ENCODE data around the gene METTL16.
A peak's percentile ranks its signal among the peaks of the same experiment; 100 is the strongest.
"Not testable (repeated sequence)": the region's sequence is repeated elsewhere in the genome, so short reads cannot be mapped to it uniquely, and the experiment has no call there.

Gene METTL16, protein sequence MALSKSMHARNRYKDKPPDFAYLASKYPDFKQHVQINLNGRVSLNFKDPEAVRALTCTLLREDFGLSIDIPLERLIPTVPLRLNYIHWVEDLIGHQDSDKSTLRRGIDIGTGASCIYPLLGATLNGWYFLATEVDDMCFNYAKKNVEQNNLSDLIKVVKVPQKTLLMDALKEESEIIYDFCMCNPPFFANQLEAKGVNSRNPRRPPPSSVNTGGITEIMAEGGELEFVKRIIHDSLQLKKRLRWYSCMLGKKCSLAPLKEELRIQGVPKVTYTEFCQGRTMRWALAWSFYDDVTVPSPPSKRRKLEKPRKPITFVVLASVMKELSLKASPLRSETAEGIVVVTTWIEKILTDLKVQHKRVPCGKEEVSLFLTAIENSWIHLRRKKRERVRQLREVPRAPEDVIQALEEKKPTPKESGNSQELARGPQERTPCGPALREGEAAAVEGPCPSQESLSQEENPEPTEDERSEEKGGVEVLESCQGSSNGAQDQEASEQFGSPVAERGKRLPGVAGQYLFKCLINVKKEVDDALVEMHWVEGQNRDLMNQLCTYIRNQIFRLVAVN

DNA sequence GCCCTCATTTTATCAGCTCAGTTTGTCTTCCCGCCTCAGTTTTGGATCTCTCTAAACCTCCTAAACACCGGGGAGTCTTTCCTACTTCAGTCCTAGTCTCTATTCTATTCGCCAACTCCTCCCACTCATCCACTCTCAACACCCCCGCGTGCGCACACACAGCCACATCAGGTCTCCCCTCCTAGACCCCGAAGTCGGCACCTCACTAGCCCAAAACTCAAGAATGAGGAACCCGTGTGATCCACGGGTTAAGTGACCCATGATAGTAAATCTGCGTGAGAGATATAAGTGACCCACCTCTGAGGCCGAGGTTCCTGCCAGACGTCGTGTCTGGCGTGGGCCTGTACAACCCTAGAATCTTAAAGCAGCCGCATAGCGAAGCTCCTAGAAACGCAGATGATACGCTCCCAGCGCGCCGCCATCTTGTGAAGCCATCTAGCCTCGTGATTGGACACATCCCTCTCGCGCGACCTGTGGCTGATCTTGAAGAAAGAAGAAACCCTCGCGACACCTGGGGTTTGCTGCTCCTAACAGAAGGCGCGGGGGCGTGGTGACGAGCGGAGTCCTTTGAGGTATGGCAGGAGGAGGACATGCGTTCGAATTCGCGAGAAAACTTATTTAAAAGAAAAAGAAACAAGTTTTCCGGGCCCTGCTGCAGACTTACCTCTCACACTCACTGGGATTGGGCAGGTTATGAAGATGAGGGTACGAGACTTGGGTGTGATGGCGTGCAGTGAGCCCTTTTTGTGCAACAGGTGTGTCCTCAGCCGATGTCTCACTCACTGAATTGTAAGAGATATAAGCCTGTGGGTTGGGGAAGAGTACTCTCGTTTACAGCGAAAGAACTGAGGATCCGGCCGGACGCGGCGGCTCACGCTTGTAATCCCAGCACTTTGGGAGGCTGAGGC is at the start of gene METTL16:
Gene METTL16, minus strand, starts transcription at position 427 of the 908 bp plus-strand sequence. CDS start 9,557 bp downstream, outside the sequence.
- DNase-seq (ENCODE audit: low read depth in 2 of 3, low spot score in 2 of 3): peak; percentile 86 to 94 (median 91)

GRCh38 chr17:2560658-2561057 is 49.0 kb upstream of the METTL16 start:
- DNase-seq (ENCODE audit: low read depth in 2 of 3, low spot score in 2 of 3): no peak

GRCh38 chr17:2551928-2552327 is 40.2 kb upstream of the METTL16 start:
- no peak for DNase-seq (ENCODE audit: low read depth in 2 of 3, low spot score in 2 of 3)

- no peak for DNase-seq (ENCODE audit: low read depth in 2 of 3, low spot score in 2 of 3)
These were observed 39.8 kb upstream of the METTL16 start for GRCh38 chr17:2551493-2551892.

- no peak for DNase-seq (ENCODE audit: low read depth in 2 of 3, low spot score in 2 of 3)
These were observed 37.9 kb upstream of the METTL16 start for GRCh38 chr17:2549392-2550211.

DNA sequence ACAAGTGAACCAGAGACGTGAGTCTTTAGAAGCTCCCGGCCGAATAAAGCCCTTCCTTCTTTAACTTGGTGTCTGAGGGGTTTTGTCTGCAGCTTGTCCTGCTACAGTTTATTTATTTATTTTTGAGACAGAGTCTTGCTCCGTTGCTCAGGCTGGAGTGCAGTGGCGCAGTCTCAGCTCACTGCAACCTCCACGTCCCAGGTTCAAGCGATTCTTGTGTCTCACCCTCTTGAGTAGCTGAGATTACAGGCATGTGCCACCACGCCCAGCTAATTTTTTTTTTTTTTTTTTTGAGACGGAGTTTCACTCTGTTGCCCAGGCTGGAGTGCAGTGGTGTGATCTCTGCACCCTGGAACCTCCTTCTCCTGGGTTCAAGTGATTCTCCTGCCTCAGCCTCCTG is 36.3 kb upstream of the METTL16 start:
- DNase-seq (ENCODE audit: low read depth in 2 of 3, low spot score in 2 of 3): not testable (repeated sequence)

DNA sequence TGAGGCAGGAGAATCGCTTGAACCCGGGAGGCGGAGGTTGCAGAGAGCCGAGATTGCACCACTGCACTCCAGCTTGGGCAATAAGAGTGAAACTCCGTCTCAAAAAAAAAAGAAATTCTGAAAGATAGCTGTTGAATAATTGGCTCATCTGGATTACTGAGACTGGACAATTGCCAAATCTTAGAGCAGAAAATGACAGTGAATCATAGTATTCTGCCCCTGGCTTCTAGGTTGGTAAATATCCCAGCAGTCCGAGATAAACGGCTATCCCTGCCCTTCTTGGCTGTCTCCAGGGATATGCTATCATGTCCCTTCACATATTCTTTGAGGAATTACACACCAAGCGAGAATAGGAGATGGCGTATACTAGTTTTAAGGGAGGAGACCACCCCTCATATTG is 35.5 kb upstream of the METTL16 start:
- no peak for DNase-seq (ENCODE audit: low read depth in 2 of 3, low spot score in 2 of 3)

GRCh38 chr17:2545393-2545792 is 33.7 kb upstream of the METTL16 start:
- DNase-seq (ENCODE audit: low read depth in 2 of 3, low spot score in 2 of 3): no peak

- no peak for DNase-seq (ENCODE audit: low read depth in 2 of 3, low spot score in 2 of 3)
These were observed 30.8 kb upstream of the METTL16 start for GRCh38 chr17:2542456-2542855.

- DNase-seq (ENCODE audit: low read depth in 2 of 3, low spot score in 2 of 3): no peak
These were observed 30.4 kb upstream of the METTL16 start for GRCh38 chr17:2542056-2542455.

DNA sequence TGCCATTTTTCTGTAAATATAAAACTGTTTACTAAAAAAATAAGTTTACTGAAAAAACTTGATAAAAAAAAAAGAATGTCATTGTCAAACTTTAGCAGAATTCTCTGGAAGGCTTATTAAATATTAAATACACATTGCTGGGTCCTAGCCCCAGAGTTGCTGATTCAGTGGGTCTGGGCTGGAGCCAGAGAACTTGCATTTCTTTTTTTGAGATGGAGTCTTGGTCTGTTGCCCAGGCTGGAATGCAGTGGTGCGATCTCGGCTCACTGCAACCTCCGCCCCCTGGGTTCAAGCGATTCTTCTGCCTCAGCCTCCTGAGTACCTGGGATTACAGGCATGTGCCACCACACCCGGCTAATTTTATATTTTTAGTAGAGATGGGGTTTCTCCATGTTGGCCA is 25.9 kb upstream of the METTL16 start:
- not testable (repeated sequence) for DNase-seq (ENCODE audit: low read depth in 2 of 3, low spot score in 2 of 3)

DNA sequence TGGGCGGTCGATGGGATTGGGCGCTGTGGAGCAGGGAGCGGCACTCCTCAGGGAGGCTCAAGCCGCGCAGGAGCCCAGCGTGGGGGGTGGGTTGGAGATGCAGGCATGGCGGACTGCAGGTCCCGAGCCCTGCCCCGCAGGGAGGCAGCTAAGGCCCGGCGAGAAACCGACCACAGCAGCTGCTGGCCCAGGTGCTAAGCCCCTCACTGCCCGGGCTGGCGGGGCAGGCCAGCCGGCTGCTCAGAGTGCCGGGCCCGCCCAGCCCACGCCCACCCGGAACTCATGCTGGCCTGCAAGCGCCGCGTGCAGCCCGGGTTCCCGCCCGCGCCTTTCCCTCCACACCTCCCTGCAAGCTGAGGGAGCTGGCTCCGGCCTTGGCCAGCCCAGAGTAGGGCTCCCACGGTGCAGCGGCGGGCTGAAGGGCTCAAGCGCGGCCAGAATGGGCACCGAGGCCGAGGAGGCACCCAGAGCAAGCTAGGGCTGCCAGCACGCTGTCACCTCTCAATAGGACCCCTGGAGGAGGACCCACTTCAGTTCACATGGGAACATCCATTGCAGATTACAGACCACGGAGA is 20.5 kb upstream of the METTL16 start:
- DNase-seq (ENCODE audit: low read depth in 2 of 3, low spot score in 2 of 3): no peak

DNA sequence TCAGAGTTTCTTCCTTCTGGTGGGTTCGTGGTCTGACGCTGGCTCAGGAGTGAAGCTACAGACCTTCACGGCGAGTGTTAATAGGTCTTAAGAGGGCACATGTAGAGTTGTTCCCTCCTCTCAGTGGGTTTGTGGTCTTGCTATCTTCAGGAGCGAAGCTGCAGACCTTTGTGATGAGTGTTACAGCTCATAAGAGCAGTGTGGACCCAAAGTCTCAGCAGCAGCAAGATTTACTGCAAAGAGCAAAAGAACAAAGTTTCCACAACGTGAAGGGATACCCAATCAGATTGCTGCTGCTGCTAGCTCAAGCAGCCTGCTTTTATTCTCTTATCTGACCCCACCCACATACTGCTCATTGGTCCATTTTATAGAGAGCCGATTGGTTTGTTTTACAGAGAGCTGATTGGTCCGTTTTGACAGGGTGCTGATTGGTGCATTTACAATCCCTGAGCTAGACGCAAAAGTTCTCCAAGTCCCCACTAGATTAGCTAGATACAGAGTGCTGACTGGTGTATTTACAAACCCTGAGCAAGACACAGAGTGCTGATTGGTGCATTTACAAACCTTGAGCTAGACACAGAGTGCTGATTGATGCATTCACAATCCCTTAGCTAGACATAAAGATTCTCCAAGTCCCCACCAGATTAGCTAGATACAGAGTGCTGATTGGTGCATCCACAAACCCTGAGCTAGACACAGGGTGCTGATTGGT is 19.7 kb upstream of the METTL16 start:
- DNase-seq (ENCODE audit: low read depth in 2 of 3, low spot score in 2 of 3): not testable (repeated sequence)

GRCh38 chr17:2521775-2522410 is 10.2 kb upstream of the METTL16 start:
- not testable (repeated sequence) for DNase-seq (ENCODE audit: low read depth in 2 of 3, low spot score in 2 of 3)

- DNase-seq (ENCODE audit: low read depth in 2 of 3, low spot score in 2 of 3): no peak
These were observed 9.6 kb upstream of the METTL16 start for GRCh38 chr17:2521257-2521656.

GRCh38 chr17:2517539-2517938 is 5.9 kb upstream of the METTL16 start:
- no peak for DNase-seq (ENCODE audit: low read depth in 2 of 3, low spot score in 2 of 3)

DNA sequence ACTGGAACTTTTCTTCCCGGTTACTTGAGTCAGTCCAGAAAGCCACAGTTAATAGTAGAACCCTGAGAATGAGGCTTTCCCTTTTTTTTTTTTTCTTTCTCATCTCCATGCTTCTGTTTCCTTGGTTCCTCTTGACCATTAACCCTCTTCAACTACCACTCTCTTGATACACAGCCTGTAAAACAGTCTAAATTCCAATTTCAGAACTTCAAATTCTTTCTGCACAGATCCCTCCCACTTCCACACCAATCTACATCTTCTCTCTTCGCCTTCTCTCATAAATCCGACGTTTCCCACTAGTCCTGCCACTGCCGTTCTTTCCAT is 588 bp downstream of the METTL16 start:
- DNase-seq (ENCODE audit: low read depth in 2 of 3, low spot score in 2 of 3): no peak

DNA sequence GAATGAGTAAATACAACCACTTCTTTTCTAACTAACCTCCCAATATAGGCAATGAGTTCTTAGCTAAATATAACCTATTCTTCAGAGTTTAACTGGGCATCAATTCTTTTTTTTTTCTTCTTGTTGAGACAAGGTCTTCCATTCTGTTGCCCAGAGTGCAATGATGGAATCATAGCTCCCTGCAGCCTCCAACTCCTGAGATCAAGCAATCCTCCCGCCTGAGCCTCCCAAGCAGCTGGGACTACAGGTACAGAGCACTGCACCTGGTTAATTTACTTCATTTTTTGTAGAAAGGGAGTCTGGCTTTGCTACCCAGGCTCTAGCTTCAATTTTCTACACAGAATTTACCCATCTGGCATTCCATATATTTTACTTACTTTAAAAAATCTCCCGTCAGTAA is 1.1 kb downstream of the METTL16 start:
- DNase-seq (ENCODE audit: low read depth in 2 of 3, low spot score in 2 of 3): no peak

DNA sequence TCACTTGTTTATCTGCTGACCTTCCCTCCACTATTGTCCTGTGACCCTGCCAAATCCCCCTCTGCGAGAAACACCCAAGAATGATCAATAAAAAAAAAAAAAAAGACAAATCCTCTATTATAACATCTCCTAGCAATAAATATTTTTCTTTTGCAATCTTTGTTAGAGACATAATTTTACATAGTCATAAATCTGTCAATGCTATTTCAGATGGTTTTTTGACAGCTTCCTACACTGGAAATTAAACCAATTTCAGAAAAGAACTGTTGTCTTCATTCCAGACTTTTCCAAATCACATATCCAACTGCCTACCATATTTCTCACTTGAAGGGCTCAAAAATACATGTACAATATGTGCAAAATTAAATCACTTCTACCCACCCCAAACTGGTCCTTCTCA is 3.7 kb downstream of the METTL16 start:
- DNase-seq (ENCODE audit: low read depth in 2 of 3, low spot score in 2 of 3): no peak

DNA sequence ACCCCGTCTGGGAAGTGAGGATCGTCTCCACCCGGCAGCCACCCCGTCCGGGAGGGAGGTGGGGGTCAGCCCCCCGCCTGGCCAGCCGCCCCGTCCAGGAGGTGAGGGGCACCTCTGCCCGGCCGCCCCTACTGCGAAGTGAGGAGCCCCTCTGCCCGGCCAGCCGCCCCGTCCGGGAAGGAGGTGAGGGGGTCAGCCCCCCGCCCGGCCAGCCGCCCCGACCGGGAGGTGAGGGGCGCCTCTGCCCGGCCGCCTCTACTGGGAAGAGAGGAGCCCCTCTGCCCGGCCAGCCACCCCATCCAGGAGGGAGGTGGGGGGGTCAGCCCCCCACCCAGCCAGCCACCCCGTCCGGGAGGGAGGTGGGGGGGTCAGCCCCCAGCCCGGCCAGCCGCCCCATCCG is 4.7 kb downstream of the METTL16 start:
- not testable (repeated sequence) for DNase-seq (ENCODE audit: low read depth in 2 of 3, low spot score in 2 of 3)

Data from activated CD8-positive, alpha-beta memory T cell treated with anti-CD3 and anti-CD28 coated beads for 48 hours (primary cell).